HEK293T (cell line): ENCODE data around the gene COL27A1.

Experiments
- CTCF ChIA-PET: fragments of 350-600 bp; formaldehyde crosslinking; extraction: SDS; loops from one replicate; lab custom pipeline; 2021; ENCODE audit warnings: antibody characterized with exemption, inconsistent platforms; lab: Yijun Ruan, JAX
- POLR2A ChIA-PET: fragments of 350-600 bp; formaldehyde crosslinking; extraction: SDS; loops from one replicate; lab custom pipeline; 2020; ENCODE audit warnings: antibody characterized with exemption, inconsistent platforms; lab: Yijun Ruan, JAX
- DNase-seq: peaks from one replicate; pipeline ENCODE4 v3.0.0; 2012; ENCODE audit warnings: mixed read lengths; ENCODE audit errors: extremely low spot score
- ARNT ChIP-seq: fragments of 450-650 bp; IDR thresholded peaks from 2 replicates; pipeline ENCODE4 v1.6.1; 2017; ENCODE audit warnings: mild to moderate bottlenecking
- BHLHE40 ChIP-seq: fragments of 450-650 bp; IDR thresholded peaks from 2 replicates; pipeline ENCODE4 v1.6.1; 2016; ENCODE audit warnings: mild to moderate bottlenecking, moderate library complexity, borderline replicate concordance
- CTBP1 ChIP-seq: fragments of 450-650 bp; IDR thresholded peaks from 2 replicates; pipeline ENCODE4 v1.6.1; 2016; ENCODE audit warnings: borderline replicate concordance
- ELF4 ChIP-seq: fragments of 450-650 bp; IDR thresholded peaks from 2 replicates; pipeline ENCODE4 v1.6.1; 2017; ENCODE audit warnings: antibody characterized with exemption
- FOXA1 ChIP-seq: fragments of 450-650 bp; IDR thresholded peaks from 2 replicates; pipeline ENCODE4 v1.6.1; 2016; ENCODE audit warnings: mild to moderate bottlenecking
- FOXK2 ChIP-seq: fragments of 450-650 bp; IDR thresholded peaks from 2 replicates; pipeline ENCODE4 v1.6.1; 2016; ENCODE audit warnings: mild to moderate bottlenecking
- FOXM1 ChIP-seq: fragments of 450-650 bp; IDR thresholded peaks from 2 replicates; pipeline ENCODE4 v1.6.1; 2017; ENCODE audit warnings: mild to moderate bottlenecking, borderline replicate concordance
- HDGF ChIP-seq: fragments of 450-650 bp; IDR thresholded peaks from 2 replicates; pipeline ENCODE4 v1.6.1; 2017; ENCODE audit warnings: antibody characterized with exemption, borderline replicate concordance
- L3MBTL2 ChIP-seq: fragments of 450-650 bp; conservative IDR thresholded peaks from 2 replicates; pipeline ENCODE4 v1.6.1; 2016; ENCODE audit warnings: mild to moderate bottlenecking
- LEF1 ChIP-seq: fragments of 450-650 bp; IDR thresholded peaks from 2 replicates; pipeline ENCODE4 v1.6.1; 2017; ENCODE audit warnings: mild to moderate bottlenecking, borderline replicate concordance
- NFRKB ChIP-seq: fragments of 450-650 bp; IDR thresholded peaks from 2 replicates; pipeline ENCODE4 v1.6.1; 2016; ENCODE audit warnings: mild to moderate bottlenecking, moderate library complexity
- SP1 ChIP-seq: fragments of 450-650 bp; IDR thresholded peaks from 2 replicates; pipeline ENCODE4 v1.6.1; 2017
- SUZ12 ChIP-seq: fragments of 450-650 bp; IDR thresholded peaks from 2 replicates; pipeline ENCODE4 v1.6.1; 2016; ENCODE audit warnings: mild to moderate bottlenecking
- TARDBP ChIP-seq: fragments of 450-650 bp; IDR thresholded peaks from 2 replicates; pipeline ENCODE4 v1.6.1; 2016
- ZNF384 ChIP-seq: fragments of 450-650 bp; IDR thresholded peaks from 2 replicates; pipeline ENCODE4 v1.6.1; 2016
- TF ChIP-seq, protein P1 (sequence below): fragments of 450-650 bp; IDR thresholded peaks from 2 replicates; pipeline ENCODE4 v1.6.1; 2016

COL27A1 gene

DNA sequence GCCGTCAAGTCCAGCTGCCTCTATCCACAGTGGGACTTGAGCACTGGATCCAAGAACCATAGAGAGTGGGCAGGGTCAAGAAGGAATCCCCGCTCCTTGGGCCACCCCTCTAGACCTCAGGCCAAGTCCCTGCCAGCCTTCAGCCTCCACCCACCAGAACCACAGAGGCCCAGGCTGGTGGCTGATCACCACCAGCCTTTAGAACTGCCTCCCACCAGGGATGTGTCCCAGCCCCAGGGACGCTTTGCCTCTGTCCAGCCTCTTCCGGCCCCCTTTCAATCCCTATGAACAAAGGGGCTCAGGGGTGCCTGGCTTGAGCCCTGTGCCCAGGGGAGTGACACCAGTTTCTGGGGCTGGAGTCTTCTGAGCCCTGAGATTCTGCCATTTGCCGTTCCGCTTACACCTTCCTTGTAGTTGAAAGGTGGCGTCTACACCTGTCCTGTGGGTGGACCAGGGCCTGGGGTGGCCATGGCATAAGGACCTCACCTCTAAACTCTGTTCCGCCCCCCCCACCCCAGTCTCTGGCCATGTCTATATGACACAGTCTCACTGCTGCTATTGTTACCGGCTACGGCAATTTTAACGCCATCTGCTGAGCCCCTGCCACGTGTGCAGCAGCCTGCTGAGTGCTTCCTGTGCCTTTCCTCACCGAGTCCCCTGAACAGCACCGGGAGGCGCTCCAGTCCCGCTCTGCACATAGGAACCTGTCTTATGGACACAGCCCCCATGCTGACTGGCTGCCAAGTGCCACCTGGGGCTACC, 131.8 kb downstream of the COL27A1 start:
- ChIA-PET CTCF (no interaction called here), POLR2A (no interaction called here)
- TF ChIP-seq FOXK2 = no peak
- no peak for DNase-seq

DNA sequence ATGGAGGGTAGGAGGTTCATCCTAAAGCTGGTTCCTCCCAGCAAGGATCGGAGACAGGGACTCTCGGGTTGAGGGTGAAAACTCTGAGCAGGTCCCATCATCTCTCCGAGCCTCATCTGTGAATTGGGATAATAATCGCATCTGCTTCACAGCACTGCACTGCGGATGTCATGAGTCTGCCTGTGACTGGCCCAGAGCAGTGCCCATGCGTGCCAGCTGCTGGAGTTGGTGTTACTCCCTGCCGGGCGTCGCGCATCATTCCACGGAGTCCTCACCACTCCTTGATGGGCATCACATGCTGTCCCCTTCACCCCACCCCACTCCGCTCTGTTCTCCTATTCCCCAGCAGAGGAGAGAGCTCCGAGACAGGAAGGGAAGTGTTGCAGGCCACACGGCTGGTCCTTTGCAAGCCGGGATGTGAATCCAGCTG, 132.4 kb downstream of the COL27A1 start:
- POLR2A ChIA-PET = no interaction called here
- DNase-seq = no peak
- CTCF ChIA-PET = interaction anchor here (1.0 kb wide), 1 partner anchor 17 kb away, joined by 3 read pairs; no protein-coding TSS in a partner anchor
- TF ChIP-seq LEF1 (no peak), ELF4 (no peak), HDGF (no peak), TARDBP (no peak), CTBP1 (no peak), FOXM1 (no peak), L3MBTL2 (no peak)
- TF ChIP-seq, protein P1, sequence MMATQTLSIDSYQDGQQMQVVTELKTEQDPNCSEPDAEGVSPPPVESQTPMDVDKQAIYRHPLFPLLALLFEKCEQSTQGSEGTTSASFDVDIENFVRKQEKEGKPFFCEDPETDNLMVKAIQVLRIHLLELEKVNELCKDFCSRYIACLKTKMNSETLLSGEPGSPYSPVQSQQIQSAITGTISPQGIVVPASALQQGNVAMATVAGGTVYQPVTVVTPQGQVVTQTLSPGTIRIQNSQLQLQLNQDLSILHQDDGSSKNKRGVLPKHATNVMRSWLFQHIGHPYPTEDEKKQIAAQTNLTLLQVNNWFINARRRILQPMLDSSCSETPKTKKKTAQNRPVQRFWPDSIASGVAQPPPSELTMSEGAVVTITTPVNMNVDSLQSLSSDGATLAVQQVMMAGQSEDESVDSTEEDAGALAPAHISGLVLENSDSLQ = no peak

DNA sequence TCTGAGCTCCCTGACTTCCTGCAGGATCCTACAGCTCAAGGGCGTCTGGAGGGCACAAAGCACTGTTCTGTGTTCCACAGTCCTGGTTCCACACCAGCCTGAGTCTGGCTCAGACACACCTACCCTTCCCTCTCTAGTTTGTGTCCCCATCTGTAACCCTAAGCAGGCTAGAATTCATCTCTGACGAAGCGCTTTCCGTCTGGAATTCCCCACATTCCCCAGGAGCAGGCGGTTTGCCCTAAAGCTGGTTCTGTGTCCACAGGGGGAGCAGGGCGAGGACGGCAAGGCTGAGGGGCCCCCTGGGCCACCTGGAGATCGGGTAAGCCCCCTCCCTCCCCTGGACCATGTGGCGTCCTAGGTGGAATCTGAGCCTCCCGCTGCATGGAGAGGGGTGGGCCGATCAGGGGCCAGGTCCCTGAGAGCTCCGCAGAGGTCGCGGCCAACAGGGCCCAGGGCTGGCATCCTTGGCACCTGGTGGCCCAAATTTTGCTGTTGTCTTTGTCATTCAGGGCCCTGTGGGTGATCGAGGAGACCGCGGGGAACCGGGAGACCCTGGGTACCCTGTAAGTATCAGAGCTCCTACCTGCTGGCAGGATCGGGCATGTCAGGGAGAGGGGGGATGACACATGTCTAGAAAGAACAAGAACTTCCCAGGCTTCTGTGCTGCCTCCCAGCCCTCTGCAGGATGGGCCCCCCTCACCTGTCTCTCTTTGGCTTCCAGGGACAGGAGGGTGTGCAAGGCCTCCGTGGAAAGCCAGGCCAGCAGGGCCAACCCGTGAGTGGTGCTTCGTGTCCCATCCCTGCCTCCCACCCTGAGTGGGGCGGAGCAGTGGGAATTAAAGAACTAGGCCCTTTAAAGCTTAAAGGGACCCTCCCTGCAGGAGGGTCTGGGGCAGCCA, 133.1 kb downstream of the COL27A1 start:
- ChIA-PET POLR2A (no interaction called here), CTCF (interaction anchor here (1.0 kb wide), 1 partner anchor 16 kb away, joined by 3 read pairs; no protein-coding TSS in a partner anchor)
- no peak for DNase-seq
- TF ChIP-seq ARNT = no peak
- no peak for TF ChIP-seq TARDBP
- TF ChIP-seq NFRKB = no peak
- TF ChIP-seq BHLHE40 = no peak
- TF ChIP-seq FOXA1 = no peak
- no peak for TF ChIP-seq HDGF
- TF ChIP-seq ZNF384 = no peak
- TF ChIP-seq L3MBTL2 = no peak
- no peak for TF ChIP-seq LEF1
- no peak for TF ChIP-seq ELF4
- TF ChIP-seq, protein P1 = no peak
- TF ChIP-seq CTBP1 = no peak

DNA sequence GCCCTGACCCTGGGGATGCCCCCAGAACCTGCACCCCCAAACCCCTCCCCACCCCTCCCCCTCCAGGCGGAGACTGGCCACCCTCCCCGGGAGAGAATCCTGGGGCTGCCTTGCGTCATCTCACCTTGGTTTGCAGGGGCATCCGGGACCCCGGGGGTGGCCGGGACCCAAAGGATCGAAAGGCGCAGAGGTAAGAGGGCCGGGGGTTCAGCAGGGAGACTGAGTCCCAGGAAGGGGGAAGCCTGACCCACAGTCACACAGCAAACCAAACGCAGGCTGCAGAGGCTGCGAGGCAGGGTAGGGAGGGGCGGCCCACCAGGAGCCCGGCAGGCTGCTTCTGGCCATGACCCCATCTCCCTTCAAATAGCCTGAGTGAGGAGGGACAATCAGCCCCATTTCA, 133.8 kb downstream of the COL27A1 start:
- POLR2A ChIA-PET = no interaction called here

DNA sequence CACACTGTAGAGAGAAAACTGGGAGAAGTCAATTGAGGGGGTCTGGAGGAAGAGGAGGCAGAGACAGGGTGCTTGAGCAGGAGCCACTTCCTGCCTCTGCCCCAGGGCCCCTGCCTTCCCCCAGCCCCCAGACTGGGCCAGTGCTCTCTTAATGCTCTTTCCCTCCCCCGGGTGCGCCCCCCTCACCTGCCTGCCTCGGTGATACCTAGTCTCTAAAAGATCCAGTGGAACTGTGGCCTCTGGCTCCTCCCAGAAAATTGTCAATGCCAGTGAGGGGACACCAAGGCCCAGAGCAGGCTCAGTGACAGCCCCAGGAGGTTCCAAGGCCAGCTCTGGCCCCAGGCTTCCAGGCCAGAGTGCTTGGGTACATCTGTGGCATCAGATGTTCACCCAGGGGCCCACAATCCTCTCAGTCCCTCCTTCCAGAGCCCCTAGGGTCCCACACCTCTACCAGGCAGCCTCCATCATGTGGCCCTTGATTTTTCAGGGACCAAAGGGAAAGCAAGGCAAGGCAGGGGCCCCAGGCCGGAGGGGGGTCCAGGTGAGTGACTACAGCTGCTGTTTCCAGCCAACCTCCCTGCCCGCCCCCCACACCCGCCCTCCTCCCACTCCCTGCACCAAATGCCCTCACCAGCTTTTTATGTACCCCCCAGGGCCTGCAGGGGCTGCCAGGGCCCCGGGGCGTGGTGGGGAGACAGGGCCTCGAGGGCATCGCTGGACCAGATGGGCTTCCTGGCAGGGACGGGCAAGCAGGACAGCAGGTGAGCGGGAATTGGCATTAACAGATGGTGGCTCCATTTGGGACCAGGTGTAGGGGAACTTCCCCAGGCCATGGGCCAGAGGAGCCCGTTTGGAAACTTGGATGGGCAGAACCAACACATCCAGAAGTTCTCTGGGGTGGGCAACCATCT, 134.5 kb downstream of the COL27A1 start:
- DNase-seq = no peak
- POLR2A ChIA-PET = no interaction called here
- TF ChIP-seq ZNF384 (no peak), SP1 (no peak), TARDBP (no peak), ELF4 (no peak), FOXA1 (no peak), BHLHE40 (no peak), LEF1 (no peak), CTBP1 (no peak), NFRKB (no peak), L3MBTL2 (no peak), HDGF (no peak), FOXM1 (no peak), SUZ12 (no peak), FOXK2 (no peak), ARNT (no peak)
- TF ChIP-seq, protein P1 = no peak
- CTCF ChIA-PET = interaction anchor here (1.5 to 2.9 kb wide), 7 partner anchors 19 to 207 kb away, joined by 4 to 37 read pairs (median 9); partner anchors contain the start of genes COL27A1 and KIF12

More for the DNA sequence above, 133.8 kb downstream of the COL27A1 start:
- CTCF ChIA-PET = interaction anchor here (1.0 to 2.9 kb wide), 2 partner anchors 16 to 181 kb away, joined by 3 to 37 read pairs; no protein-coding TSS in a partner anchor
- TF ChIP-seq SUZ12 (no peak), FOXA1 (no peak), FOXK2 (no peak), NFRKB (no peak)
- DNase-seq = no peak
